Thymus (tissue), 11 donors: ENCODE measurements around the gene VAX1. TPM values are rescaled to one million over a fixed set of nuclear protein-coding genes. Genes with fewer than 3 reads are reported as not detected.

Experiments used
- DNase-seq, 9 donors: peaks; one replicate each; pipeline ENCODE4 v3.0.0-alpha.2; 2013; ENCODE audit warnings: low spot score in 9 of 9, low read depth in 6 of 9, missing footprints in 1 of 9
- H3K27ac ChIP-seq, 2 donors: one replicate each; pipeline ENCODE4 v1.5.1; 2013; ENCODE audit warnings: control low read depth in 1 of 2, low read depth in 1 of 2, low read length in 1 of 2, mild to moderate bottlenecking in 1 of 2, moderate library complexity in 1 of 2
- H3K27me3 ChIP-seq, 2 donors: one replicate each; pipeline ENCODE4 v1.5.1; 2013; ENCODE audit warnings: low read length in 1 of 2; ENCODE audit not compliant: control insufficient read depth in 2 of 2, insufficient read depth in 1 of 2
- H3K36me3 ChIP-seq, 2 donors: one replicate each; pipeline ENCODE4 v1.5.1; 2013; ENCODE audit warnings: low read length in 1 of 2, mild to moderate bottlenecking in 1 of 2, moderate library complexity in 1 of 2; ENCODE audit not compliant: control insufficient read depth in 2 of 2, insufficient read depth in 2 of 2
- H3K4me1 ChIP-seq, 2 donors: one replicate each; pipeline ENCODE4 v1.5.1; 2013; ENCODE audit warnings: low read length in 2 of 2; ENCODE audit not compliant: control insufficient read depth in 2 of 2, insufficient read depth in 2 of 2
- H3K4me3 ChIP-seq, 2 donors: one replicate each; pipeline ENCODE4 v1.5.1; 2013; ENCODE audit warnings: low read length in 2 of 2, control low read depth in 1 of 2, mild to moderate bottlenecking in 1 of 2
- H3K9me3 ChIP-seq, 2 donors: one replicate each; pipeline ENCODE4 v1.5.1; 2013; ENCODE audit warnings: low read length in 1 of 2, mild to moderate bottlenecking in 1 of 2; ENCODE audit not compliant: control insufficient read depth in 2 of 2, insufficient read depth in 1 of 2
- WGBS: extraction: QIAGEN DNeasy Blood & Tissue Kit; methylation state at CpG from one replicate; pipeline ENCODE4 v1.1.7; 2013; 5-methylcytosine and 5-hydroxymethylcytosine counted together
- polyA plus RNA-seq: library from polyadenylated mRNA; stranded (reverse); fragments of 200-250 nt; gene quantifications from one replicate; pipeline ENCODE4 v1.2.3, GENCODE V29; 2013
- total RNA-seq: library from RNA; stranded (reverse); fragments of 120-200 nt; gene quantifications from one replicate; pipeline ENCODE4 v1.2.4, GENCODE V29; 2013
- donor health status: healthy.

VAX1 gene
- total and polyA plus RNA-seq, 2 donors: 0.02 TPM; not detected in 1

- WGBS: 3% methylated on average over 51 of the region's 51 CpGs
- Histone ChIP-seq H3K36me3 (no peaks in the 10 kb centered on the region), H3K4me1 (peaks cover 0 to 9% of the 10 kb centered on the region in 2 donors), H3K27me3 (peaks cover 87 to 100% of the 10 kb centered on the region in 2 donors), H3K4me3 (no peak overlapping the region), H3K9me3 (peaks cover 0 to 6% of the 10 kb centered on the region in 2 donors), H3K27ac (no peak overlapping the region)
- peak in 1 of 9 donors; percentile 21 for DNase-seq
Measured at GRCh38 chr10:117165538-117166417, 27.7 kb upstream of the VAX1 start.

DNA sequence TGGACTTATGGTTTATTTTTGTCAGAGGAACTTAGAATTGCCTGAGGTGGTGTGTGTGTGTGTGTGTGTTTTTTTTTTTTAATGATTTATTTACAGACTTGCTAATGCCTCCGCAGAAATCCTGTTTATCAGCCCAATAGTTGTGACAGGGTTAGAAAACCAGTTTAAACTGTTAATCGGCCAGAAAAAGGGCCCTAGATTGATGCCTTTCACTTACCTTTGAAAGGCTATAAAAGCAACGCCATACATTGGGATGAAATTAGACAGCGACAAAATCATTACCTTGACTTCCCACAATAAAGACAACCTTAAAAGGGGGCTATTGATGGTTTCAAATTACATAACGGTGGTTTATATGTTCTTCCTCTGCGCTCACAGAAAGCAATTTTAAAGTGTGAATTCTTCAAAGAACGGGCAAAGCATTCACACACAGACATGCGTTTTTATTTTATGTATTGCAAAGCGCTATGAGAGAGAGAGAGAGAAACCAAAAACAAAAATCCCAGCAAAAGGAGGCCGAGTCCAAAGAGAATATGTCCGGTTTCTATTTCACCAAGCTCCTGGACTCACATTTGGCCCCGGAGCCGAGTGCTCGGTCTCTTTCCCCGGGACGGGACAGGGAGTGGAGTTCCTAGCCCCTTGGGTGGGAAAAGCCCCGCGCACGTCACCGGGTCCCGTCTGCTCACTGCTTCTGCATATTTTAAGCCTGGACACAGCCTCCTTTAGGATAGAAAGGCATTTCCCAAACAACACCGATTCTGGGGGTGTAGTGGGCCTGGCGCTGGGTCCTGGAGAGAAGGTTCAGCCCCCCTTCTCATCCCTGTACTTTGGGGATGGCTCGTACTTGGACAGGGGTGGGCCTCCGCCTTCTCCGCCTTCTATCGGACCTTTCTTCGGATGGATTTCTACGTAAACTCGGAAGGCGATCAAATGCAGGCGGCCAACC lies 26.8 kb upstream of the VAX1 start:
- no peaks in the 10 kb centered on the region for H3K36me3 ChIP-seq
- H3K4me3 ChIP-seq: no peak overlapping the region
- DNase-seq: no peak
- 5% methylated on average over 32 of the region's 32 CpGs for WGBS
- peaks cover 0 to 6% of the 10 kb centered on the region in 2 donors for H3K9me3 ChIP-seq
- no peak overlapping the region for H3K27ac ChIP-seq
- peaks cover 0 to 9% of the 10 kb centered on the region in 2 donors for H3K4me1 ChIP-seq
- peaks cover 90 to 100% of the 10 kb centered on the region in 2 donors for H3K27me3 ChIP-seq

DNA sequence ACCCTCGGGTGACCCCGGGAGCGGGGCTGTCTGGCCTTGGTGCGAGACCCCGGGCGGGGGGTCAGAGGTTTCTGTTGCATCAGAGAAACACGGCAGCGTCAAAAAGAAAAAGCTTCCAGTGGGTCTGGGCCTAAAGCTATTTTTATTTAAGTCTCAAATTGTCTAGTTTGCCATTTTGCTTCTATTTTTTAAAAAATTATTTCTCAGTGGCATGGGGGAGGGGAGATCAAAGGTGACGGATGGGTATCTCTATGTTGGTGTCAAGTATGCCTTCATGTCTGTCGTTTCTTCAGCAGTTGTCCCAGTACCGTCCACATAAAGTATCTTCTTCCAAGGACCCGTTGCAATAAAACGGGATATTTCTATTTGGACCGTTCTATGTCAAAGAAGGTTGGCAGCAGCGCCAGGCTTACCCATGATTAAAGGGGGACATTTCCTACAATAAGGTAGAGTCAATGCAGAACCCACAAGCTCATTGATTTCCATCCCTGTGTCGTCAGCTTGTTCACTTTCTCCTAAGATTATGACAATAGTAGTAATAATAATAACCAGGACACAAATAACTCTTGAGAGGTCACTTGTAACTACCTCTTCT lies 26.0 kb upstream of the VAX1 start:
- Histone ChIP-seq H3K4me1 (peaks cover 0 to 9% of the 10 kb centered on the region in 2 donors), H3K36me3 (no peaks in the 10 kb centered on the region), H3K27me3 (peaks cover 90 to 100% of the 10 kb centered on the region in 2 donors), H3K4me3 (no peak overlapping the region), H3K9me3 (peaks cover 0 to 6% of the 10 kb centered on the region in 2 donors), H3K27ac (no peak overlapping the region)
- 14% methylated on average over 16 of the region's 16 CpGs for WGBS
- DNase-seq: no peak

DNA sequence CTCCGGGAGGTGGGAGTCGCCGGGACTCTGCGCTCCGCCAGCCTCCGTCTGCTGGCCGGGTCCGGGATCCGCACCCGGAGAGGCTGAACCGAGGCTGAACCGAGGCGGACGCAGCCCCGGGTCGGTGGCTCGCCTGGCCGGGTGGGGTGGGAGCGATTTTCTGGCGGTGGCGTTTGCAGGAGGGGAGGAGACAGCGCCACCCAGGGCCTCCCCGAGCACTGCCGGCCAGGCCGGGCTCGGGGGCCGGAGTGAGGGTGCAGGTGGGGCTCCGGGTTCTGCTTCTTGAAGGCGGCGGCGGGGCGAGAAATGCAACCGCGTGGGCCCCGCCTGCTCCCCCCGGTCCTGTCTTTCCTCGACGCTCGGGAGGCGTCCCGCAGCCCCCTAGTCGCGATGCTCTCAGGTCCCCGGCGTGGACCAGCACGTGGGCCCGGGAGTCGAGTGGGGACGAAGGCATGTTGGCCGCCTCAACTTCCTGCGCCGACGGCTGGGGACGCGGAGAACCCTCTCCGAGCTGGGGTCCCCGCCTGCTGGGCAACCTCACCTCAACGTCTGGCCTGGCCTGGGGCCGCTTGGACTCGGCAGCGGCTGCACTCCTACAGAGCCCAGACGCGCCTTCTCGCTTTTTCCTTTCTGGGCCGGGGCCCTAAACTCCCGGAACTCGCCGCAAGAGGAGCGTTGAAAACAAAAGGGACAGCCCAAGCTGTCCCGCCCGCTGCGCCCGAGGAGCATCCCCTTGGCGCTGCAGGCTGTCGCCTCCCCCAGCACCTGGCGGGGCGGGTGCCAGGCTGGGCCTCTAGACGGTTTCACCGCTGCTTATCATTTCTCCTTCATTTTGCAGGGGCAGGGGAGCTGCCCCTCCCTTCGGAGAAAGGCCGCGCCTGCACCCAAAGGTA lies 25.2 kb upstream of the VAX1 start:
- DNase-seq: no peak
- no peaks in the 10 kb centered on the region for H3K36me3 ChIP-seq

GRCh38 chr10:117162093-117163060 lies 24.3 kb upstream of the VAX1 start:
- peaks cover 0 to 3% of the 10 kb centered on the region in 2 donors for H3K4me1 ChIP-seq
- no peaks in the 10 kb centered on the region for H3K36me3 ChIP-seq
- H3K4me3 ChIP-seq: no peak overlapping the region
- WGBS: 5% methylated on average over 39 of the region's 39 CpGs
- H3K9me3 ChIP-seq: peaks cover 0 to 6% of the 10 kb centered on the region in 2 donors
- no peak for DNase-seq
- no peak overlapping the region for H3K27ac ChIP-seq
- peaks cover 81 to 99% of the 10 kb centered on the region in 2 donors for H3K27me3 ChIP-seq

More for the DNA sequence above, 25.2 kb upstream of the VAX1 start:
- H3K27me3 ChIP-seq: peaks cover 86 to 100% of the 10 kb centered on the region in 2 donors
- peaks cover 0 to 6% of the 10 kb centered on the region in 2 donors for H3K9me3 ChIP-seq
- H3K4me1 ChIP-seq: peaks cover 0 to 9% of the 10 kb centered on the region in 2 donors
- H3K4me3 ChIP-seq: no peak overlapping the region
- H3K27ac ChIP-seq: no peak overlapping the region
- WGBS: 4% methylated on average over 82 of the region's 82 CpGs

- Histone ChIP-seq H3K9me3 (peaks cover 0 to under 1% of the 10 kb centered on the region in 2 donors), H3K27me3 (peaks cover 72 to 99% of the 10 kb centered on the region in 2 donors), H3K4me1 (peaks cover 0 to 3% of the 10 kb centered on the region in 2 donors), H3K27ac (no peak overlapping the region), H3K4me3 (no peak overlapping the region), H3K36me3 (no peaks in the 10 kb centered on the region)
- 16% methylated on average over 6 of the region's 6 CpGs for WGBS
- no peak for DNase-seq
Measured at GRCh38 chr10:117161386-117162033, 23.4 kb upstream of the VAX1 start.

GRCh38 chr10:117160567-117160966 lies 22.5 kb upstream of the VAX1 start:
- no peak overlapping the region for H3K27ac ChIP-seq
- 21% methylated on average over 5 of the region's 5 CpGs for WGBS
- H3K27me3 ChIP-seq: peaks cover 63 to 97% of the 10 kb centered on the region in 2 donors

More at GRCh38 chr10:117160567-117160966, 22.5 kb upstream of the VAX1 start:
- Histone ChIP-seq H3K36me3 (no peaks in the 10 kb centered on the region), H3K4me3 (no peak overlapping the region), H3K9me3 (no peaks in the 10 kb centered on the region), H3K4me1 (no peaks in the 10 kb centered on the region)
- DNase-seq: no peak
